ACHN (cell line): ENCODE data around the gene RIPK4.
"Not testable (repeated sequence)": the region's sequence is repeated elsewhere in the genome, so short reads cannot be mapped to it uniquely, and the experiment has no call there.

Source experiments
- DNase-seq: peaks from one replicate; pipeline ENCODE4 v3.0.0-alpha.2; 2015
- in situ Hi-C: cut with HindIII; loops from 2 replicates; pipeline ENCODE4 v1.10.0; 2017; ENCODE audit warnings: low sequenced_read_pairs, low pct_ligation_motif_present, low pct_unique_long_range_greater_than_20kb

The RIPK4 gene

GRCh38 chr21:41727784-41728763 lies 38.8 kb downstream of the RIPK4 start:
- DNase-seq, result no peak
- in situ Hi-C loops, result no loop called here

GRCh38 chr21:41726970-41727783 lies 39.7 kb downstream of the RIPK4 start:
- DNase-seq, result peak; percentile 12
- in situ Hi-C loops, result no loop called here

- in situ Hi-C loops, result no loop called here
- no peak for DNase-seq
Measured at GRCh38 chr21:41726630-41726969, 40.3 kb downstream of the RIPK4 start.

- in situ Hi-C loops, result no loop called here
- DNase-seq, result no peak
Measured at GRCh38 chr21:41726058-41726558, 40.7 kb downstream of the RIPK4 start.

DNA sequence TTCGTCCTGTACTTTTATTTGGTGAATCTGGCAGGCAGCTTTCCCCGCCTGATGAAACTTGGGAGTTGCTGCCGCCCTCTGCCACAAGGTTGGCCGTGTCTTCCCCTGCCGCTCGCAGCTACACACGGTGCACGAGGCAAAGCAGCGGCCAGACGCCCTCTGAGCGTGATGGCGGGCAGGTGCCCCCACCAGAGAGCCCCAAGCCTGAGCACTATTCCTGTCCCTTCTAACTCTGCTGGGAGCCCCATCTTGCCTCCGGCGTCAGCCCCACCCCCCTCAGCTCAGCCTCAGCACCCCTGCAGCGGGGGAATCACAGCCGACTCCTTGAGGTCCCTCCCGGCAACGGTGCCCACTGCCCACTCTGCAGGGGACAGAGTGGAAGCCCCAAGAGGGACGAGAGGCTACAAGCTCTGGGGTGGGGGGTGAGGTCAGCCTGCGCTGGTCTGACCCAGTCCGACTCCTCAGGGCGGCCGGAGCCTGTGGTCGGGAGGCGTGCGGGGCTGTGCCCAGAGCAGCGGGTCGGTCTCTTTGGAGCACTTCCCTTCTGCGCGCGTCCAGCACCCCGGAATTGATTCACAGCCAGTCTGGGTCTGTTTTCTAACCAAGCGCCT lies 41.3 kb downstream of the RIPK4 start:
- no peak for DNase-seq
- in situ Hi-C loops, result no loop called here

- DNase-seq, in situ Hi-C loops: not testable (repeated sequence)
Measured at GRCh38 chr21:41723835-41724234, 43.0 kb downstream of the RIPK4 start.

GRCh38 chr21:41722052-41723018 lies 44.5 kb downstream of the RIPK4 start:
- DNase-seq, result no peak
- in situ Hi-C loops, result no loop called here

- no peak for DNase-seq
- in situ Hi-C loops, result no loop called here
Measured at GRCh38 chr21:41720250-41720649, 46.6 kb downstream of the RIPK4 start.

DNA sequence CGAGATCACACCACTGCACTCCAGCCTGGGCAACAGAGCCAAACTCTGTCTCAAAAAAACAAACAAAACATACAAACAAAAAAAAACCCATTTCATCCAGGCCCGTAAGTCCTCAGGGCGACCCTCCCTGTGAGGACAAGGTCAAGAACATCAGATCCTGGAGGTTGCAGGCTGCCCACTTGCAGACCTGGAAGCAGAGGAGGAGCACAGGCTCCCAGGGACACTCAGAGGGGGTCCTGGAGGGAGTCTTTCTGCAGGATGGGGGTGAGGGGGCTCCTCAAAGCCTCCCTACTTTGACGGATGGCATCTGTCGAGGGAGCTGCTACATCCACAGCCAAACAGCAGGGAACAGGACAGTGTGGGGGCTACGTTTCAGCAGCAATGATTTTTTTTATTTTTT lies 47.2 kb downstream of the RIPK4 start:
- in situ Hi-C loops, result no loop called here
- DNase-seq, result no peak

DNA sequence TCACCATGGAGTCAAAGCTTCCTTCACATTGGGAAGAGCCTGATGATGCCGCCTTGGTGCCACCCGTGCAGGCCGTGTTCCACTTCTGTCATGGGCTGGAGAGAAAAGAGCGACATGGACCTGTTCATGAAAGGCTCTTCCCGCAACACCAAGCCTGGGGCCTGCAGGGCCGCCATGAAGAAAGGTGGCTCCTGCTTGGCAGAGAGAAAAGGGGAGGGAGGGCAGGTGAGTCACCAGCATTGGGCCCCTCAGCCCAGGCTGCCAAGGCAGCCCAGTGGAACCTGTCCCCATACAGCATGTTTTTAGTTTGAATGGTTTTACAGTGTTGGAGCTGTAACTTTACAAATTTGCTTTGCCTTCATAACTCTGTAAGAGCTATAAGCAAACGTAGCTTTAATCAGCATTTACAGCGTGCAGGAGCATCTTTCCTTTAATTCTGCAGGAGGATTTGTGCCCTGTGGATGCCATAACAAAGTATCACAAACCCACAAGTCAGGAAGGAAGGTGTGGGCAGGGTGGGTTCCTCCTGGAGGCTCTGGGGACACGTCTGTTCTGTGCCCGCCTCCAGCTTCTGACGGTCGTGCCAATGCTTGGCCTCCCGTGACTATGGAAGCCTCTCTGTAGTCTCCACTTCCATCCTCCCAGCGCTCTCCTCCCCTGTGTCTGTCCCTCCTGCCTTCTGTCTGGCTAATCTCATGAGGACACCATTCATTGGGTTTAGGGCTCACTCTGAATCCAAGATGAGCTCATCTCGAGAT lies 49.1 kb downstream of the RIPK4 start:
- in situ Hi-C loops, result no loop called here

DNA sequence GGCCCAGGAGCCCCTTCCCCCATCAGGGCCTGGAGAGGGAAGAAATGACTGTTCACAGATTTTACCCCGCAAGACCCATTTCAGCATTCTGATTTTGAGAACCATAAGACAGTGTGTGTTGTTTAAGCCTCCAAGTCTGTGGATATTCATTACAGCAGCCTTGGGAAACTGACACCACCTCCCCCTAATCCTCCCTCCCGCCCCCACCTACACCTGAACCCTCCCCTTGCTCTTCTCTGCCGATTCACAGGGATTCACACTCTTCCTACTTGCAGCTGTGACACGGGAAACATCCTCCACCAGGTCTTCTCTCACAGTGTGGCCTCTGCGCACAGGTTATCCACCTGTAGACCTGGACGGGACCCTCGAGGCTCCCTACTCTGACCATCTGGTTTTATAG lies 50.1 kb downstream of the RIPK4 start:
- no peak for DNase-seq

More for the DNA sequence above, 49.1 kb downstream of the RIPK4 start:
- DNase-seq, result no peak

GRCh38 chr21:41715649-41716281 lies 51.1 kb downstream of the RIPK4 start:
- DNase-seq, result no peak
- in situ Hi-C loops, result no loop called here

More for the DNA sequence above, 50.1 kb downstream of the RIPK4 start:
- in situ Hi-C loops, result no loop called here

DNA sequence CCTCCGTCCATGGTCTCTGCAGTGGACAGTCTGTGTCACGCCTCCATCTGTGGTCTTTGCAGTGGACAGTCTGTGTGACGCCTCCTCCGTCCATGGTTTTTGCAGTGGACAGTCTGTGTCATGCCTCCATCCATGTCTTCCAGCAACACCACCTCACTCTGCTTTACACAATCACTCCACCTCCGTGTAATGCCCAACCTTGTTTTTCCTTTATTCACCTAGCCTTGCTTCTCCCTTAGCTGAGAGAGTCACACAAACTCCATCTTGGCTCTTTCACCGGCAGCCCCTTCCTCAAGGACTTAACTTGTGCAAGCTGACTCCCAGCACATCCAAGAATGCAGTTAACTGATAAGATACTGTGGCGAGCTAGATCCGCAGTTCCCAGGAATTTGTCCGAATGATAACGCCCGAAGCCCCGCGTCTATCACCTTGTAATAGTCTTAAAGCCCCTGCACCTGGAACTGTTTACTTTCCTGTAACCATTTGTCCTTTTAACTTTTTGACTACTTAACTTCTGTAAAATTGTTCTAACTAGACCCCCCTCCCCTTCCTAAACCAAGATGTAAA lies 52.5 kb downstream of the RIPK4 start:
- DNase-seq, in situ Hi-C loops: not testable (repeated sequence)

- in situ Hi-C loops, result no loop called here
- DNase-seq, result no peak
Measured at GRCh38 chr21:41713495-41714281, 53.2 kb downstream of the RIPK4 start.

GRCh38 chr21:41712730-41713129 lies 54.1 kb downstream of the RIPK4 start:
- DNase-seq, result no peak
- in situ Hi-C loops, result no loop called here

DNA sequence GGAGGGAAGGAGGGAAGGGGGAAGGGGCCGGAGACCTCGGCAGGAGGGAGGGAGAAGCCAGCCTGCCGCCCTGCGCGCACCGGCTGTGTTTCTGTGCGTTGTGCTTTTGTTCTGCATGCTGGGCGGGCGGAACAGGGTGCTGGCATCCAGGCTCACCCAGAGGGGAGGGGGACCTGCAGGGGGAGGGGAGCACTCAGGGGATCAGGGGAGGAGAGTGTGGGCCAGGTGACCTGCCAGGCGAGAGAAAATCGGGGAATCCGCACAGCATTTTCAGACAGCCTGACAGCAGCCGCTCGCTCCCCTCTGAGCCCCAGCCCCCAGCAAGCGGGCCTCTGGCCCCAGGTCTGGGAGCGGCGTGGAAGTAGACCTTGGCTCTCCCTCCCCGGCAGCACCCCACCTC lies 54.7 kb downstream of the RIPK4 start:
- in situ Hi-C loops, result no loop called here
- no peak for DNase-seq
